Measurements from ENCODE around the gene SEZ6.

SEZ6 gene

GRCh38 chr17:28963841-28964240 lies 42.0 kb downstream of the SEZ6 start:
- no CpG with 5 or more reads among the region's 8 CpGs for WGBS (ENCODE audit: insufficient coverage, insufficient read length)
- Histone ChIP-seq H3K27me3 (ENCODE audit: control insufficient read depth, insufficient read depth, low read length) (no peaks in the 10 kb centered on the region), H3K36me3 (ENCODE audit: control insufficient read depth, insufficient read depth, low read length) (no peaks in the 10 kb centered on the region), H3K4me3 (ENCODE audit: low read length) (no peak overlapping the region), H3K27ac (ENCODE audit: low read length) (no peak overlapping the region), H3K9me3 (ENCODE audit: control insufficient read depth, insufficient read depth, low read length) (no peaks in the 10 kb centered on the region), H3K4me1 (ENCODE audit: control insufficient read depth, insufficient read depth, low read length) (peaks cover 9% of the 10 kb centered on the region)
- no peak for DNase-seq (ENCODE audit: low read depth, low spot score)

- peaks cover 3% of the 10 kb centered on the region; the same call in 1 of the 2 replicates for H3K4me1 ChIP-seq (ENCODE audit: control insufficient read depth, insufficient read depth, low read length)
- H3K27ac ChIP-seq (ENCODE audit: low read length) = no peak overlapping the region
- H3K9me3 ChIP-seq (ENCODE audit: control insufficient read depth, insufficient read depth, low read length) = no peaks in the 10 kb centered on the region
- no peaks in the 10 kb centered on the region for H3K36me3 ChIP-seq (ENCODE audit: control insufficient read depth, insufficient read depth, low read length)
- no peak for DNase-seq (ENCODE audit: low read depth, low spot score)
- no peaks in the 10 kb centered on the region for H3K27me3 ChIP-seq (ENCODE audit: control insufficient read depth, insufficient read depth, low read length)
- no CpG with 5 or more reads among the region's 6 CpGs for WGBS (ENCODE audit: insufficient coverage, insufficient read length)
- H3K4me3 ChIP-seq (ENCODE audit: low read length) = no peak overlapping the region
These were observed 42.7 kb downstream of the SEZ6 start for GRCh38 chr17:28963055-28963611.

GRCh38 chr17:28961391-28961790 lies 44.4 kb downstream of the SEZ6 start:
- H3K4me3 ChIP-seq (ENCODE audit: low read length) = no peak overlapping the region
- no peaks in the 10 kb centered on the region for H3K36me3 ChIP-seq (ENCODE audit: control insufficient read depth, insufficient read depth, low read length)
- no peaks in the 10 kb centered on the region for H3K9me3 ChIP-seq (ENCODE audit: control insufficient read depth, insufficient read depth, low read length)
- no CpG with 5 or more reads among the region's 7 CpGs for WGBS (ENCODE audit: insufficient coverage, insufficient read length)
- DNase-seq (ENCODE audit: low read depth, low spot score) = no peak
- no peaks in the 10 kb centered on the region for H3K4me1 ChIP-seq (ENCODE audit: control insufficient read depth, insufficient read depth, low read length)
- H3K27me3 ChIP-seq (ENCODE audit: control insufficient read depth, insufficient read depth, low read length) = no peaks in the 10 kb centered on the region
- H3K27ac ChIP-seq (ENCODE audit: low read length) = no peak overlapping the region

- no peaks in the 10 kb centered on the region for H3K36me3 ChIP-seq (ENCODE audit: control insufficient read depth, insufficient read depth, low read length)
- H3K27ac ChIP-seq (ENCODE audit: low read length) = no peak overlapping the region
- no peaks in the 10 kb centered on the region for H3K27me3 ChIP-seq (ENCODE audit: control insufficient read depth, insufficient read depth, low read length)
- no peak for DNase-seq (ENCODE audit: low read depth, low spot score)
- H3K4me3 ChIP-seq (ENCODE audit: low read length) = no peak overlapping the region
- no peaks in the 10 kb centered on the region for H3K4me1 ChIP-seq (ENCODE audit: control insufficient read depth, insufficient read depth, low read length)
- H3K9me3 ChIP-seq (ENCODE audit: control insufficient read depth, insufficient read depth, low read length) = no peaks in the 10 kb centered on the region
- no CpG with 5 or more reads among the region's 18 CpGs for WGBS (ENCODE audit: insufficient coverage, insufficient read length)
These were observed 45.4 kb downstream of the SEZ6 start for GRCh38 chr17:28960256-28961061.

- WGBS (ENCODE audit: insufficient coverage, insufficient read length) = no CpG with 5 or more reads among the region's 9 CpGs
- Histone ChIP-seq H3K9me3 (ENCODE audit: control insufficient read depth, insufficient read depth, low read length) (no peaks in the 10 kb centered on the region), H3K4me3 (ENCODE audit: low read length) (no peak overlapping the region; the same call in 1 of the 2 replicates), H3K4me1 (ENCODE audit: control insufficient read depth, insufficient read depth, low read length) (no peaks in the 10 kb centered on the region), H3K27ac (ENCODE audit: low read length) (no peak overlapping the region), H3K36me3 (ENCODE audit: control insufficient read depth, insufficient read depth, low read length) (no peaks in the 10 kb centered on the region), H3K27me3 (ENCODE audit: control insufficient read depth, insufficient read depth, low read length) (no peaks in the 10 kb centered on the region)
- no peak for DNase-seq (ENCODE audit: low read depth, low spot score)
These were observed 46.4 kb downstream of the SEZ6 start for GRCh38 chr17:28959471-28959871.

- Histone ChIP-seq H3K27ac (ENCODE audit: low read length) (no peak overlapping the region), H3K36me3 (ENCODE audit: control insufficient read depth, insufficient read depth, low read length) (no peaks in the 10 kb centered on the region), H3K9me3 (ENCODE audit: control insufficient read depth, insufficient read depth, low read length) (no peaks in the 10 kb centered on the region), H3K27me3 (ENCODE audit: control insufficient read depth, insufficient read depth, low read length) (no peaks in the 10 kb centered on the region), H3K4me3 (ENCODE audit: low read length) (no peak overlapping the region), H3K4me1 (ENCODE audit: control insufficient read depth, insufficient read depth, low read length) (no peaks in the 10 kb centered on the region)
- no CpG with 5 or more reads among the region's 18 CpGs for WGBS (ENCODE audit: insufficient coverage, insufficient read length)
- DNase-seq (ENCODE audit: low read depth, low spot score) = no peak
These were observed 46.9 kb downstream of the SEZ6 start for GRCh38 chr17:28958820-28959455.

GRCh38 chr17:28957992-28958355 lies 47.9 kb downstream of the SEZ6 start:
- WGBS (ENCODE audit: insufficient coverage, insufficient read length) = no CpG with 5 or more reads among the region's 7 CpGs
- no peak for DNase-seq (ENCODE audit: low read depth, low spot score)
- Histone ChIP-seq H3K27ac (ENCODE audit: low read length) (no peak overlapping the region), H3K4me1 (ENCODE audit: control insufficient read depth, insufficient read depth, low read length) (peaks cover 2% of the 10 kb centered on the region; the same call in 1 of the 2 replicates), H3K27me3 (ENCODE audit: control insufficient read depth, insufficient read depth, low read length) (no peaks in the 10 kb centered on the region), H3K4me3 (ENCODE audit: low read length) (no peak overlapping the region), H3K9me3 (ENCODE audit: control insufficient read depth, insufficient read depth, low read length) (no peaks in the 10 kb centered on the region), H3K36me3 (ENCODE audit: control insufficient read depth, insufficient read depth, low read length) (no peaks in the 10 kb centered on the region)

GRCh38 chr17:28957277-28957991 lies 48.4 kb downstream of the SEZ6 start:
- Histone ChIP-seq H3K4me3 (ENCODE audit: low read length) (no peak overlapping the region), H3K4me1 (ENCODE audit: control insufficient read depth, insufficient read depth, low read length) (peaks cover 2% of the 10 kb centered on the region; the same call in 1 of the 2 replicates), H3K27ac (ENCODE audit: low read length) (no peak overlapping the region), H3K27me3 (ENCODE audit: control insufficient read depth, insufficient read depth, low read length) (no peaks in the 10 kb centered on the region), H3K36me3 (ENCODE audit: control insufficient read depth, insufficient read depth, low read length) (no peaks in the 10 kb centered on the region), H3K9me3 (ENCODE audit: control insufficient read depth, insufficient read depth, low read length) (no peaks in the 10 kb centered on the region)
- no CpG with 5 or more reads among the region's 13 CpGs for WGBS (ENCODE audit: insufficient coverage, insufficient read length)
- no peak for DNase-seq (ENCODE audit: low read depth, low spot score)

GRCh38 chr17:28956861-28957260 lies 49.0 kb downstream of the SEZ6 start:
- WGBS (ENCODE audit: insufficient coverage, insufficient read length) = no CpG with 5 or more reads among the region's 3 CpGs

GRCh38 chr17:28956112-28956511 lies 49.7 kb downstream of the SEZ6 start:
- no peaks in the 10 kb centered on the region for H3K36me3 ChIP-seq (ENCODE audit: control insufficient read depth, insufficient read depth, low read length)
- no peak overlapping the region for H3K4me3 ChIP-seq (ENCODE audit: low read length)
- H3K27me3 ChIP-seq (ENCODE audit: control insufficient read depth, insufficient read depth, low read length) = no peaks in the 10 kb centered on the region
- no peak overlapping the region for H3K27ac ChIP-seq (ENCODE audit: low read length)
- no peaks in the 10 kb centered on the region for H3K9me3 ChIP-seq (ENCODE audit: control insufficient read depth, insufficient read depth, low read length)
- peaks cover 2% of the 10 kb centered on the region; the same call in 1 of the 2 replicates for H3K4me1 ChIP-seq (ENCODE audit: control insufficient read depth, insufficient read depth, low read length)
- WGBS (ENCODE audit: insufficient coverage, insufficient read length) = no CpG with 5 or more reads among the region's 7 CpGs
- no peak for DNase-seq (ENCODE audit: low read depth, low spot score)

More at GRCh38 chr17:28956861-28957260, 49.0 kb downstream of the SEZ6 start:
- Histone ChIP-seq H3K9me3 (ENCODE audit: control insufficient read depth, insufficient read depth, low read length) (no peaks in the 10 kb centered on the region), H3K4me3 (ENCODE audit: low read length) (no peak overlapping the region), H3K27ac (ENCODE audit: low read length) (no peak overlapping the region), H3K27me3 (ENCODE audit: control insufficient read depth, insufficient read depth, low read length) (no peaks in the 10 kb centered on the region), H3K4me1 (ENCODE audit: control insufficient read depth, insufficient read depth, low read length) (peaks cover 2% of the 10 kb centered on the region; the same call in 1 of the 2 replicates), H3K36me3 (ENCODE audit: control insufficient read depth, insufficient read depth, low read length) (no peaks in the 10 kb centered on the region)
- no peak for DNase-seq (ENCODE audit: low read depth, low spot score)
